ENCODE measurements around the gene CACHD1. TPM values are rescaled to one million over a fixed set of nuclear protein-coding genes. Genes with fewer than 3 reads are reported as not detected.
A peak's percentile ranks its signal among the peaks of the same experiment; 100 is the strongest.

CACHD1 gene
- total and polyA plus RNA-seq, 2 of the 4 experiments (the other 2 are of a cell fraction): 2.9 to 5.9 TPM

- no peak overlapping the region for H3K4ac ChIP-seq (ENCODE audit: low read depth, low read length)
- no peak overlapping the region for H3K4me2 ChIP-seq (ENCODE audit: low read depth, low read length)
- DNase-seq (peak; percentile 8), ATAC-seq (ENCODE audit: low read depth) (no peak)
- H4K91ac ChIP-seq (ENCODE audit: insufficient read depth, low read depth, low read length): no peak overlapping the region
- intact Hi-C loops (cut with micrococcal nuclease): no loop called here
- H3K36me3 ChIP-seq (ENCODE audit: control insufficient read depth, insufficient read depth, low read length): no peaks in the 10 kb centered on the region
- no peak overlapping the region for H2AK9ac ChIP-seq (replicated peaks; ENCODE audit: low read depth, low read length, poor library complexity)
- no peak overlapping the region for H2BK5ac ChIP-seq (ENCODE audit: low read depth, low read length, poor library complexity, severe bottlenecking)
- H4K8ac ChIP-seq (ENCODE audit: low read depth in 2 of 2, low read length in 2 of 2): no peak overlapping the region
- H3K27me3 ChIP-seq (ENCODE audit: control insufficient read depth, insufficient read depth, low read length): 0 out of 2 replicates have a peak, but pooled peaks cover 1% of the 10 kb centered on the region
- H3K27ac ChIP-seq (ENCODE audit: insufficient read depth, low read length): no peak overlapping the region
- no peak overlapping the region for H3K56ac ChIP-seq (ENCODE audit: extremely low read depth, insufficient read depth, low read length)
- H3K4me3 ChIP-seq (ENCODE audit: insufficient read depth, low read depth, low read length): no peak overlapping the region
- no peak overlapping the region for H2BK120ac ChIP-seq (ENCODE audit: low read depth, low read length)
- H4K20me1 ChIP-seq (ENCODE audit: insufficient read depth, low read length): no peaks in the 10 kb centered on the region
- in situ Hi-C loops (cut with MboI; ENCODE audit: low sequenced_read_pairs): no loop called here
- H3K14ac ChIP-seq (replicated peaks; ENCODE audit: low read depth, low read length): no peak overlapping the region
- H3K79me1 ChIP-seq (ENCODE audit: low read depth in 1 of 2, low read length in 2 of 2): no peaks in the 10 kb centered on the region
- no peak overlapping the region for H4K5ac ChIP-seq (ENCODE audit: low read depth, low read length)
- H3K9ac ChIP-seq (ENCODE audit: low read depth, low read length): no peak overlapping the region
- no peaks in the 10 kb centered on the region for H3K9me1 ChIP-seq (ENCODE audit: insufficient read depth, low read length)
- H3K9me3 ChIP-seq (ENCODE audit: control insufficient read depth, insufficient read depth, low read length): no peaks in the 10 kb centered on the region
- no peak overlapping the region for H2BK15ac ChIP-seq (ENCODE audit: low read depth, low read length)
- no peak overlapping the region for H3K23ac ChIP-seq (ENCODE audit: low read depth, low read length)
- no peak overlapping the region for H2AK5ac ChIP-seq (ENCODE audit: low read depth, low read length)
- no peak overlapping the region for H2BK20ac ChIP-seq (ENCODE audit: low read depth, low read length)
- no peak overlapping the region for H2AFZ ChIP-seq (replicated peaks; ENCODE audit: low read length, poor library complexity)
- POLR2A ChIA-PET (ENCODE audit: unreplicated experiment): no interaction called here
- dilution Hi-C loops (cut with HindIII; ENCODE audit: low sequenced_read_pairs, unreplicated experiment): no loop called here
- no peaks in the 10 kb centered on the region for H3K4me1 ChIP-seq (ENCODE audit: control insufficient read depth, insufficient read depth, low read length)
- CTCF ChIA-PET: no interaction called here
- no TSS peak for BruUV-seq (replicated peaks)
- no CpG with 5 or more reads among the region's 4 CpGs for WGBS, 2 experiments (ENCODE audit: extremely low coverage in 2 of 2, insufficient read length in 1 of 2)
- TF ChIP-seq CTCF (conservative IDR thresholded peaks at IDR 0.05; ENCODE audit: low read depth, low read length) (no peak), SMC3 (IDR thresholded peaks at IDR 0.05; ENCODE audit: low read depth, low read length) (no peak), POLR2A (IDR thresholded peaks at IDR 0.05; ENCODE audit: low read depth, low read length) (no peak), CHD1 (IDR thresholded peaks at IDR 0.05; ENCODE audit: low read depth, low read length) (no peak), MAZ (IDR thresholded peaks at IDR 0.05; ENCODE audit: borderline replicate concordance, low read depth, low read length) (no peak), BHLHE40 (IDR thresholded peaks at IDR 0.05; ENCODE audit: low read depth, low read length) (no peak), ELK1 (IDR thresholded peaks at IDR 0.05; ENCODE audit: borderline replicate concordance, low read depth, low read length) (no peak), RFX5 (IDR thresholded peaks at IDR 0.05; ENCODE audit: low read depth, low read length) (no peak), MAFK (IDR thresholded peaks at IDR 0.05; ENCODE audit: low read depth, low read length) (no peak), MXI1 (IDR thresholded peaks at IDR 0.05; ENCODE audit: borderline replicate concordance, low read depth, low read length) (no peak), RAD21 (IDR thresholded peaks at IDR 0.05; ENCODE audit: low read length) (no peak), NFE2L2 (IDR thresholded peaks at IDR 0.05; ENCODE audit: low read depth, low read length) (no peak), CEBPB (IDR thresholded peaks at IDR 0.05; ENCODE audit: low read depth, low read length) (no peak), RCOR1 (IDR thresholded peaks at IDR 0.05; ENCODE audit: insufficient replicate concordance, low read length) (no peak)
- TF ChIP-seq, protein P1, sequence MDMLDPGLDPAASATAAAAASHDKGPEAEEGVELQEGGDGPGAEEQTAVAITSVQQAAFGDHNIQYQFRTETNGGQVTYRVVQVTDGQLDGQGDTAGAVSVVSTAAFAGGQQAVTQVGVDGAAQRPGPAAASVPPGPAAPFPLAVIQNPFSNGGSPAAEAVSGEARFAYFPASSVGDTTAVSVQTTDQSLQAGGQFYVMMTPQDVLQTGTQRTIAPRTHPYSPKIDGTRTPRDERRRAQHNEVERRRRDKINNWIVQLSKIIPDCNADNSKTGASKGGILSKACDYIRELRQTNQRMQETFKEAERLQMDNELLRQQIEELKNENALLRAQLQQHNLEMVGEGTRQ (IDR thresholded peaks at IDR 0.05; ENCODE audit: low read depth, low read length): no peak
- no peak overlapping the region for H3K18ac ChIP-seq (ENCODE audit: low read depth, low read length)
These were observed 48.6 kb upstream of the CACHD1 start for GRCh38 chr1:64421377-64421776.
